ENCODE measurements around the gene SLC9A6.

SLC9A6 gene

GRCh38 chrX:135985157-135985972 is at the start of gene SLC9A6:
Gene SLC9A6, plus strand, starts transcription at chrX:135985435. Its CDS starts 224 bp downstream, at chrX:135985659.
- peak; percentile 69 for DNase-seq (ENCODE audit: low read depth)

GRCh38 chrX:135944486-135944885 is 40.7 kb upstream of the SLC9A6 start:
- DNase-seq (ENCODE audit: low read depth), result no peak

- DNase-seq (ENCODE audit: low read depth), result no peak
Observed at GRCh38 chrX:135951291-135951690, 33.9 kb upstream of the SLC9A6 start.

DNA sequence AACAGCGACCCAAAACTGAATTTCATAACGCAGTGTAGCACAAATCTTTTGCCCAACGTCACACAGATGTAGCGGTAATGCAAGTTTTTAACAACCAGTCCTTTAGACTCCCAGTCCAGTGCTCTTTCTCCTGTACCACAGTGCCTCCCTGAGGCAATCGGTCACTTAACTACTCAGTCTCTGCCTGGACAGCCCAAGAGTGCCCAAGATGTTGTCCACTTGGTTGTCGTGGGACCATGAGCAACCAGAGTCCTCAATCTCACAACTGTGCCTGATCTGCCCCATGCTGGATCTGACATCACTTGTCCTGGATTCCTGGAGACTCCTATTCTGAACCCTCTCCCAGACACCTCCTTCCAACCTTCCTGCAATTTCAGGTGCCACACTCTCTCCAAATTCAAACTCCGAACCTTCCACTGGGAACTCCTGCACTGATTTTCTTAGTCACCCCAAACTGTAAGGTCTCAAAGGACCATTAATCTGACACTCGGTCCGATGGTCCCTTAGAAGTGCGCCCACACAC is 12.1 kb upstream of the SLC9A6 start:
- peak; percentile 33 for DNase-seq (ENCODE audit: low read depth)

GRCh38 chrX:135973548-135974278 is 11.5 kb upstream of the SLC9A6 start, which contains the start of gene MMGT1:
Gene MMGT1, minus strand, starts transcription at chrX:135973988. Its CDS starts 313 bp downstream, at chrX:135973675.
- peak; percentile 80 for DNase-seq (ENCODE audit: low read depth)

GRCh38 chrX:135974279-135974856 is 10.9 kb upstream of the SLC9A6 start:
- peak; percentile 67 for DNase-seq (ENCODE audit: low read depth)

GRCh38 chrX:135975421-135975820 is 9.8 kb upstream of the SLC9A6 start:
- DNase-seq (ENCODE audit: low read depth), result no peak

GRCh38 chrX:135977611-135978010 is 7.6 kb upstream of the SLC9A6 start:
- peak; percentile 82 for DNase-seq (ENCODE audit: low read depth)

- DNase-seq (ENCODE audit: low read depth), result no peak
Observed at GRCh38 chrX:135981010-135981409, 4.2 kb upstream of the SLC9A6 start.

GRCh38 chrX:135981668-135982067 is 3.6 kb upstream of the SLC9A6 start:
- DNase-seq (ENCODE audit: low read depth), result no peak

GRCh38 chrX:135982860-135983259 is 2.4 kb upstream of the SLC9A6 start:
- peak; percentile 22 for DNase-seq (ENCODE audit: low read depth)

GRCh38 chrX:135984256-135984655 is 979 bp upstream of the SLC9A6 start:
- no peak for DNase-seq (ENCODE audit: low read depth)

DNA sequence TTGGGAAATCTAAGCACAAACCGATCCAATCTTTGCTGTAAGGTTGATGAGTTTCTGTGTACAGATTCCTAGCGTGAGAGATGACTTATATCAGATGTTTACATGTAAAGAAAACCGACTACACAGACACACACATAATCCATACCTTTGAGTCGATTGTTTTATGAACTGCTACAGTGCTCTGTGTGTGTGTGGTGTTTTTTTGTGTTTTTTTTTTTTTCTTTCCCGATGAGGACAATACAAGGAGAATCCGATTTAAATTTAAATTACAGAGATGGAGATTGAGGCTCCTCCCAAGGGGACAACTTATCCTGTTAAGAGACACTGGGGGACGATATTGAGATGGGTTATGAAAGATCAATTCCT is 461 bp upstream of the SLC9A6 start:
- peak; percentile 6 for DNase-seq (ENCODE audit: low read depth)

DNA sequence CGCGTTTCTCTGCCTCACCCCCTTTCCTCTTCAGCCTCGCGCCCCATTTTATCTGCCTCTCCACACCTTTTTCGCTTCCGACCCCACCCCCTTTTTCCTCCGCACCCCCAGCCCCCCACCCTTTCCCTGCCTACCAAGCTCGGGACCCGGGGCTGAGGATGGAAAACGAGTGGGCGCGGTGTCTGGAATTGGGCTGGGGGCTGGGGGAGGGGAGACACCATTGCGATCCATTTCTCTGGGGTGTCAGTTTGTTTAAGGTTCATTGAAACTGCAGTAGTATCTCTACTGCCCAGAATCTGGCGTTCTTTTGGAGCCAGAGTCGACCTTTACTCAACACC is 707 bp downstream of the SLC9A6 start:
- DNase-seq (ENCODE audit: low read depth), result no peak

- no peak for DNase-seq (ENCODE audit: low read depth)
Observed at GRCh38 chrX:135988245-135988644, 3.0 kb downstream of the SLC9A6 start.

- DNase-seq (ENCODE audit: low read depth), result no peak
Observed at GRCh38 chrX:136015016-136015415, 29.8 kb downstream of the SLC9A6 start.

- DNase-seq (ENCODE audit: low read depth), result no peak
Observed at GRCh38 chrX:136016881-136017280, 31.6 kb downstream of the SLC9A6 start.

- DNase-seq (ENCODE audit: low read depth), result no peak
Observed at GRCh38 chrX:136019226-136019625, 34.0 kb downstream of the SLC9A6 start.

DNA sequence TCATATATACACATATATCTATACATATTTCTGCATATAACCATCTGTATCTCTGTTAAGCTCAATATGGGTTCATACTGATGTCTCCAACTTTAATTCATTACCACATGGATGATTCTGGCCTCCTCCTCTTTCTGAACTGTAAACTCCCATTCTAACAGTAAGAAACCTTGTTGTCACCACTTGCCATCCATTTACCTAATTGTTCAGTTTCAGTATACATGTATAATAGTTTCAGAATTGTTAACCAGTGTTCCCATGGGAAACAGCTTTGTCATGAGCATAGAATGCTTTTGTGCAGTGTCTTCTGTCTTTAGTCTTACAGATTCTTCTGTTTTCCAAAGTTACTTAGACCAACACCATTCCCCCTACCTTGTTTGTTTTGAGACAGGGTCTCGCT is 35.9 kb downstream of the SLC9A6 start:
- no peak for DNase-seq (ENCODE audit: low read depth)

- DNase-seq (ENCODE audit: low read depth), result no peak
Observed at GRCh38 chrX:136021903-136022302, 36.7 kb downstream of the SLC9A6 start.

- DNase-seq (ENCODE audit: low read depth), result no peak
Observed at GRCh38 chrX:136025091-136025490, 39.9 kb downstream of the SLC9A6 start.

- DNase-seq (ENCODE audit: low read depth), result peak; percentile 65
Observed at GRCh38 chrX:136028383-136028984, 43.2 kb downstream of the SLC9A6 start.
